ENCODE results near the gene EDEM3.

EDEM3 gene

GRCh38 chr1:184669391-184669790 is 85.3 kb downstream of the EDEM3 start:
- DNase-seq (ENCODE audit: low spot score) = no peak

GRCh38 chr1:184665360-184665759 is 89.3 kb downstream of the EDEM3 start:
- no peak for DNase-seq (ENCODE audit: low spot score)

- DNase-seq (ENCODE audit: low spot score) = no peak
Measured at GRCh38 chr1:184664661-184665060, 90.0 kb downstream of the EDEM3 start.

GRCh38 chr1:184664042-184664660 is 90.5 kb downstream of the EDEM3 start:
- no peak for DNase-seq (ENCODE audit: low spot score)

- no peak for DNase-seq (ENCODE audit: low spot score)
Measured at GRCh38 chr1:184661801-184662200, 92.9 kb downstream of the EDEM3 start.

GRCh38 chr1:184660462-184661191 is 94.0 kb downstream of the EDEM3 start:
- no peak for DNase-seq (ENCODE audit: low spot score)

- no peak for DNase-seq (ENCODE audit: low spot score)
Measured at GRCh38 chr1:184658055-184658454, 96.6 kb downstream of the EDEM3 start.

GRCh38 chr1:184656221-184656620 is 98.4 kb downstream of the EDEM3 start:
- DNase-seq (ENCODE audit: low spot score) = no peak

GRCh38 chr1:184655185-184655584 is 99.5 kb downstream of the EDEM3 start:
- DNase-seq (ENCODE audit: low spot score) = no peak

GRCh38 chr1:184650177-184650866 is 104.3 kb downstream of the EDEM3 start:
- no peak for DNase-seq (ENCODE audit: low spot score)

GRCh38 chr1:184649451-184649888 is 105.2 kb downstream of the EDEM3 start:
- DNase-seq (ENCODE audit: low spot score) = no peak

GRCh38 chr1:184648856-184649201 is 105.8 kb downstream of the EDEM3 start:
- DNase-seq (ENCODE audit: low spot score) = no peak

- DNase-seq (ENCODE audit: low spot score) = no peak
Measured at GRCh38 chr1:184648160-184648855, 106.3 kb downstream of the EDEM3 start.

- no peak for DNase-seq (ENCODE audit: low spot score)
Measured at GRCh38 chr1:184647471-184647870, 107.2 kb downstream of the EDEM3 start.

GRCh38 chr1:184646824-184647223 is 107.8 kb downstream of the EDEM3 start:
- DNase-seq (ENCODE audit: low spot score) = no peak

- no peak for DNase-seq (ENCODE audit: low spot score)
Measured at GRCh38 chr1:184646178-184646701, 108.4 kb downstream of the EDEM3 start.

GRCh38 chr1:184644771-184645170 is 109.9 kb downstream of the EDEM3 start:
- no peak for DNase-seq (ENCODE audit: low spot score)

GRCh38 chr1:184643661-184644060 is 111.0 kb downstream of the EDEM3 start:
- no peak for DNase-seq (ENCODE audit: low spot score)

GRCh38 chr1:184641894-184642293 is 112.8 kb downstream of the EDEM3 start:
- no peak for DNase-seq (ENCODE audit: low spot score)

GRCh38 chr1:184640505-184640904 is 114.2 kb downstream of the EDEM3 start:
- DNase-seq (ENCODE audit: low spot score) = no peak
